K562 (cell line): ENCODE results near the gene KMT2D. TPM values are rescaled to one million over a fixed set of nuclear protein-coding genes. Genes with fewer than 3 reads are reported as not detected.

Source experiments
- ATAC-seq: fragments of 200-7000 bp; cut with Tn5 transposase; 3 replicates; pipeline ENCODE4 v1.9.1; 2020; ENCODE audit warnings: moderate library complexity
- BruUV-seq: library from RNA; stranded (reverse); fragments of 400-500 nt; replicated peaks from 2 replicates; lab custom pipeline; 2021; lab: Mats Ljungman, UMichigan
- CTCF ChIA-PET: fragments of 300-600 bp; formaldehyde crosslinking; extraction: SDS; loops from one replicate; lab custom pipeline; 2021; ENCODE audit warnings: low intra/inter-chr PET ratio; lab: Yijun Ruan, JAX
- POLR2A ChIA-PET: fragments of 300-600, 350-650 bp; sonication (Branson Sonifier 250); formaldehyde crosslinking; extraction: SDS; loops from one replicate; lab custom pipeline; 2021; ENCODE audit warnings: antibody characterized with exemption, inconsistent platforms; lab: Yijun Ruan, JAX
- DNase-seq, 4 experiments: peaks; one replicate each; pipeline versions ENCODE4 v3.0.0 to v3.0.0-alpha.2; 2011 to 2018; ENCODE audit warnings: low spot score in 3 of 4, mixed read lengths in 3 of 4; ENCODE audit errors: extremely low read depth in 1 of 4
- FAIRE-seq: peaks from 2 replicates; lab custom pipeline; 2011; peaks lifted over from hg19 to GRCh38; lab: Jason Lieb, UNC
- H2AFZ ChIP-seq: 2 replicates; pipeline ENCODE4 v1.6.0; 2011; ENCODE audit warnings: low read depth, low read length, control low read depth, inconsistent platforms
- H3K27ac ChIP-seq: fragments of 200-600 bp; 3 replicates; pipeline ENCODE4 v1.8.0; 2011; ENCODE audit warnings: low read depth, mild to moderate bottlenecking, control low read depth, inconsistent platforms, low read length, moderate library complexity, mixed read lengths; ENCODE audit errors: extremely low read depth
- H3K27me3 ChIP-seq, 2 experiments: fragments of 300-600 bp in 1 of 2; 2 replicates in 1 of 2; 3 replicates in 1 of 2; pipeline versions ENCODE4 v1.6.0 to v1.8.0; 2011; ENCODE audit warnings: inconsistent platforms in 2 of 2, low read length in 2 of 2, mild to moderate bottlenecking in 1 of 2, mixed read lengths in 1 of 2, moderate library complexity in 1 of 2; ENCODE audit not compliant: control insufficient read depth in 2 of 2, insufficient read depth in 2 of 2
- H3K36me3 ChIP-seq: fragments of 300-600 bp; 3 replicates; pipeline ENCODE4 v1.8.0; 2011; ENCODE audit warnings: mild to moderate bottlenecking, low read length, inconsistent platforms; ENCODE audit not compliant: control insufficient read depth, insufficient read depth
- H3K4me1 ChIP-seq, 2 experiments: fragments of 200-600 bp in 1 of 2; replicated peaks in 1 of 2; 2 replicates in 1 of 2; 3 replicates in 1 of 2; pipeline versions ENCODE4 v1.5.1 to v1.8.0; 2011; ENCODE audit warnings: inconsistent platforms in 2 of 2, low read length in 2 of 2, mild to moderate bottlenecking in 1 of 2, mixed read lengths in 1 of 2, moderate library complexity in 1 of 2; ENCODE audit not compliant: control insufficient read depth in 2 of 2, insufficient read depth in 2 of 2
- H3K4me2 ChIP-seq: 2 replicates; pipeline ENCODE4 v1.6.1; 2011; ENCODE audit warnings: low read length, control low read depth, inconsistent platforms, mixed read lengths; ENCODE audit not compliant: insufficient read depth
- H3K4me3 ChIP-seq: fragments of 200-600 bp; sonication (generic), shearing (Covaris generic); 2 replicates; pipeline ENCODE4 v1.5.1; 2016; ENCODE audit warnings: control low read depth, inconsistent platforms
- H3K79me2 ChIP-seq: fragments of 200-600 bp; 3 replicates; pipeline ENCODE4 v1.8.0; 2011; ENCODE audit warnings: low read length, inconsistent platforms; ENCODE audit not compliant: control insufficient read depth, insufficient read depth
- H3K9ac ChIP-seq, 2 experiments: 2 replicates each; pipeline versions ENCODE4 v1.6.0 to v1.6.1; 2011; ENCODE audit warnings: low read depth in 2 of 2, low read length in 2 of 2, control low read depth in 1 of 2, inconsistent platforms in 1 of 2, mild to moderate bottlenecking in 1 of 2, mixed read lengths in 1 of 2; ENCODE audit not compliant: insufficient read depth in 1 of 2
- H3K9me1 ChIP-seq: one replicate; pipeline ENCODE4 v1.6.0; 2011; ENCODE audit warnings: inconsistent platforms, mild to moderate bottlenecking, low read length, moderate library complexity; ENCODE audit not compliant: control insufficient read depth, insufficient read depth
- H3K9me3 ChIP-seq: replicated peaks from 2 replicates; pipeline ENCODE4 v1.5.1; 2011; ENCODE audit warnings: low read depth, low read length, inconsistent platforms; ENCODE audit not compliant: control insufficient read depth, insufficient read depth
- H4K20me1 ChIP-seq: replicated peaks from 2 replicates; pipeline ENCODE4 v1.6.1; 2011; ENCODE audit warnings: low read length, inconsistent platforms, mixed read lengths; ENCODE audit not compliant: control insufficient read depth, insufficient read depth
- AFF1 ChIP-seq, 2 experiments: fragments of 450-650 bp; IDR thresholded peaks; 2 replicates each; pipeline ENCODE4 v1.6.1; 2018; ENCODE audit warnings: mild to moderate bottlenecking in 2 of 2, low read depth in 1 of 2; ENCODE audit not compliant: partially characterized antibody in 2 of 2
- DEAF1 ChIP-seq: fragments of 450-650 bp; formaldehyde crosslinking; IDR thresholded peaks from 2 replicates; pipeline ENCODE4 v1.4.0; 2020; ENCODE audit warnings: mild to moderate bottlenecking, moderate library complexity
- MAFG ChIP-seq: fragments of 450-650 bp; conservative IDR thresholded peaks from 2 replicates; pipeline ENCODE4 v1.6.1; 2016; ENCODE audit warnings: missing genetic modification characterization, missing compliant biosample characterization
- MLX ChIP-seq, 2 experiments: fragments of 450-650 bp in 1 of 2; sonication (generic) in 1 of 2; formaldehyde crosslinking; conservative IDR thresholded peaks; 2 replicates each; pipeline versions ENCODE4 v1.4.0 to v1.8.1; 2020 to 2022; ENCODE audit warnings: mild to moderate bottlenecking in 1 of 2, missing genetic modification reagents in 1 of 2
- PHB2 ChIP-seq: fragments of 450-650 bp; IDR thresholded peaks from 2 replicates; pipeline ENCODE4 v1.6.1; 2017; ENCODE audit warnings: low read depth
- STAT6 ChIP-seq: sonication (generic); formaldehyde crosslinking; IDR thresholded peaks from 2 replicates; pipeline ENCODE4 v1.8.1; 2023; ENCODE audit warnings: mild to moderate bottlenecking, missing genetic modification reagents
- TFAP4 ChIP-seq: sonication (generic); formaldehyde crosslinking; IDR thresholded peaks from 2 replicates; pipeline ENCODE4 v1.8.0; 2022; ENCODE audit warnings: missing genetic modification reagents, mild to moderate bottlenecking, moderate library complexity, borderline replicate concordance
- YY1 ChIP-seq, 3 experiments: IDR thresholded peaks; 2 replicates each; pipeline ENCODE4 v1.6.1; 2011; ENCODE audit warnings: low read length in 2 of 3, mild to moderate bottlenecking in 2 of 3, moderate library complexity in 2 of 3, borderline replicate concordance in 1 of 3, control low read depth in 1 of 3, low read depth in 1 of 3; ENCODE audit not compliant: insufficient read depth in 3 of 3, insufficient replicate concordance in 2 of 3, control insufficient read depth in 1 of 3, insufficient read length in 1 of 3; ENCODE audit errors: extremely low read depth in 1 of 3
- ZNF354B ChIP-seq: fragments of 250-450 bp; sonication (Bioruptor Pico); IDR thresholded peaks from 2 replicates; pipeline ENCODE4 v1.4.0; 2020
- WGBS: fragments of 100-300 bp; shearing (Covaris generic); methylation state at CpG from one replicate; pipeline ENCODE4 v1.1.6; 2016; ENCODE audit warnings: low coverage, mixed read lengths; ENCODE audit not compliant: insufficient coverage; ENCODE audit errors: missing lambda C conversion rate; 5-methylcytosine and 5-hydroxymethylcytosine counted together
- in situ Hi-C: fragments of 300-500 bp; cut with MboI; formaldehyde crosslinking; loops from 4 replicates; pipeline ENCODE4 v1.15.0; 2018; ENCODE audit warnings: inconsistent platforms, mixed read lengths
- intact Hi-C: fragments of 100-400 bp; cut with micrococcal nuclease; formaldehyde crosslinking; loops from 2 replicates; pipeline ENCODE4 v1.14.2; 2022
- polyA plus RNA-seq, 8 experiments: library from polyadenylated mRNA; depleted of rRNA in 4 of 8; stranded (reverse) in 5 of 8; unstranded in 3 of 8; fragments of >200 nt; fragmentation: Nextera tagmentation in 2 of 8; fragmentation: Illumina TruSeq in 1 of 8; extraction: Ambion mirVana in 2 of 8; extraction: Trizol in 1 of 8; gene quantifications; 2 replicates each; pipeline versions ENCODE4 v1.2.1 to v1.2.3, GENCODE V29; 2011 to 2014; ENCODE audit warnings: inconsistent platforms in 1 of 8, missing spikeins in 1 of 8
- total RNA-seq, 7 experiments: library from RNA; depleted of rRNA in 6 of 7; stranded (reverse); fragments of >200 nt in 6 of 7; fragmentation: Illumina TruSeq in 2 of 7; extraction: Trizol in 2 of 7; gene quantifications; 2 replicates each; pipeline versions ENCODE4 v1.2.1 to v1.2.3, GENCODE V29; 2011 to 2021; ENCODE audit warnings: low replicate concordance in 1 of 7

The KMT2D gene
- total and polyA plus RNA-seq, 9 of the 15 experiments (the other 6 are each of a cell fraction or from before 2014, with no cell fraction given), result 0.22 to 93.7 (median 13.7) TPM

- WGBS, result 75% methylated on average over 5 of the region's 5 CpGs
- CTCF ChIA-PET, result interaction anchor here (0.6 to 2.3 kb wide), 6 partner anchors 23 to 278 kb away, joined by 4 to 15 read pairs (median 8); no protein-coding TSS in a partner anchor
- Histone ChIP-seq H3K4me1 (peaks cover 7 to 19% of the 10 kb centered on the region in 2 experiments; a peak in 3 of 5 replicates), H3K4me2 (no peak overlapping the region), H3K9me3 (no peaks in the 10 kb centered on the region), H3K27ac (no peak overlapping the region), H3K9ac (no peak overlapping the region), H2AFZ (no peak overlapping the region), H3K27me3 (no peaks in the 10 kb centered on the region), H3K79me2 (peaks cover 25% of the 10 kb centered on the region), H3K4me3 (no peak overlapping the region), H4K20me1 (no peaks in the 10 kb centered on the region), H3K36me3 (peaks cover 14% of the 10 kb centered on the region), H3K9me1 (no peaks in the 10 kb centered on the region)
- intact Hi-C loops, result loop anchor here (1.0 to 10.0 kb wide), 5 partner anchors 24 to 280 kb away; partner anchors contain the start of genes DNAJC22 and TUBA1B
- ATAC-seq (no peak), DNase-seq (no peak), FAIRE-seq (no peak)
- POLR2A ChIA-PET, result interaction anchor here (0.7 to 2.6 kb wide), 11 partner anchors 8 to 202 kb away, joined by 3 to 22 read pairs (median 6); partner anchors contain the start of gene TUBA1B
- in situ Hi-C loops, result loop anchor here (5.0 kb wide), 2 partner anchors 33 to 168 kb away; no protein-coding TSS in a partner anchor
- no TSS peak for BruUV-seq
- TF ChIP-seq STAT6 (no peak), AFF1 (IDR thresholded peaks at IDR 0.05; ENCODE audit: low read depth in 1 of 2, partially characterized antibody in 2 of 2) (no peak), YY1 (IDR thresholded peaks at IDR 0.05; ENCODE audit: borderline replicate concordance in 1 of 3, control insufficient read depth in 1 of 3, extremely low read depth in 1 of 3, insufficient read depth in 3 of 3, insufficient read length in 1 of 3, insufficient replicate concordance in 2 of 3, low read depth in 1 of 3, low read length in 2 of 3) (no peak), DEAF1 (no peak), PHB2 (no peak), TFAP4 (CRISPR knock-in tag) (no peak), MAFG (tag) (no peak), MLX (CRISPR knock-in tag; conservative IDR thresholded peaks at IDR 0.05) (no peak), ZNF354B (CRISPR knock-in tag) (no peak)
Observed at GRCh38 chr12:49064767-49065152, 4.2 kb upstream of the KMT2D start.
